Right hindlimb (tissue), 1 donor: Measurements from ENCODE around the gene GNAQ.
A peak's percentile ranks its signal among the peaks of the same experiment; 100 is the strongest.
"Not testable (repeated sequence)": the region's sequence is repeated elsewhere in the genome, so short reads cannot be mapped to it uniquely, and the experiment has no call there.

Experiments
- DNase-seq: peaks from one replicate; pipeline ENCODE4 v3.0.0-alpha.2; 2018

GNAQ gene

GRCh38 chr9:77764894-77765780 is 266.5 kb downstream of the GNAQ start:
- no peak for DNase-seq

- no peak for DNase-seq
These were observed 268.0 kb downstream of the GNAQ start for GRCh38 chr9:77763566-77763965.

- not testable (repeated sequence) for DNase-seq
These were observed 270.7 kb downstream of the GNAQ start for GRCh38 chr9:77760919-77761318.

- DNase-seq: no peak
These were observed 272.2 kb downstream of the GNAQ start for GRCh38 chr9:77759391-77759790.

- DNase-seq: no peak
These were observed 275.2 kb downstream of the GNAQ start for GRCh38 chr9:77756449-77756848.

GRCh38 chr9:77753180-77753579 is 278.4 kb downstream of the GNAQ start:
- DNase-seq: no peak

- no peak for DNase-seq
These were observed 279.1 kb downstream of the GNAQ start for GRCh38 chr9:77752554-77752953.

GRCh38 chr9:77751341-77752091 is 280.1 kb downstream of the GNAQ start:
- DNase-seq: peak; percentile 50

- DNase-seq: no peak
These were observed 280.6 kb downstream of the GNAQ start for GRCh38 chr9:77750981-77751340.

GRCh38 chr9:77750284-77750683 is 281.3 kb downstream of the GNAQ start:
- no peak for DNase-seq

GRCh38 chr9:77748214-77748772 is 283.3 kb downstream of the GNAQ start:
- DNase-seq: no peak

GRCh38 chr9:77747163-77747562 is 284.4 kb downstream of the GNAQ start:
- no peak for DNase-seq

GRCh38 chr9:77744841-77745430 is 286.7 kb downstream of the GNAQ start:
- DNase-seq: no peak

- no peak for DNase-seq
These were observed 288.2 kb downstream of the GNAQ start for GRCh38 chr9:77743386-77743785.

GRCh38 chr9:77738932-77739331 is 292.7 kb downstream of the GNAQ start:
- DNase-seq: no peak

- DNase-seq: no peak
These were observed 296.1 kb downstream of the GNAQ start for GRCh38 chr9:77735494-77735893.

- no peak for DNase-seq
These were observed 299.7 kb downstream of the GNAQ start for GRCh38 chr9:77731930-77732329.

GRCh38 chr9:77731008-77731698 is 300.5 kb downstream of the GNAQ start:
- no peak for DNase-seq

GRCh38 chr9:77729177-77729576 is 302.4 kb downstream of the GNAQ start:
- DNase-seq: no peak

GRCh38 chr9:77726814-77727213 is 304.8 kb downstream of the GNAQ start:
- no peak for DNase-seq

GRCh38 chr9:77726289-77726688 is 305.3 kb downstream of the GNAQ start:
- DNase-seq: no peak

GRCh38 chr9:77725820-77726219 is 305.8 kb downstream of the GNAQ start:
- DNase-seq: no peak
